GM12891 (cell line): Measurements from ENCODE around the gene SNIP1.

ENCODE experiments used
- POLR2A ChIP-seq: IDR thresholded peaks from 2 replicates; pipeline ENCODE4 v1.6.1; 2011; ENCODE audit warnings: low read depth, low read length, control low read depth
- POLR2AphosphoS5 ChIP-seq: IDR thresholded peaks from 2 replicates; pipeline ENCODE4 v1.6.1; 2011; ENCODE audit warnings: low read depth, low read length, control low read depth
- TAF1 ChIP-seq: IDR thresholded peaks from 2 replicates; pipeline ENCODE4 v1.6.1; 2011; ENCODE audit warnings: low read depth, low read length, control low read depth

- TF ChIP-seq POLR2AphosphoS5: no peak
- no peak for TF ChIP-seq POLR2A
- TF ChIP-seq TAF1: no peak
These were observed 13.9 kb downstream of the SNIP1 start for GRCh38 chr1:37540036-37540785.
